Ishikawa (cell line): Measurements from ENCODE around the gene HLX.

Experiments
- CEBPB ChIP-seq: IDR thresholded peaks from 2 replicates; pipeline ENCODE4 v1.6.1; 2012
- EP300 ChIP-seq: IDR thresholded peaks from 2 replicates; pipeline ENCODE4 v1.6.1; 2012; ENCODE audit warnings: borderline replicate concordance
- FOXM1 ChIP-seq: IDR thresholded peaks from 2 replicates; pipeline ENCODE4 v1.6.1; 2012; ENCODE audit warnings: low read depth, borderline replicate concordance
- MAX ChIP-seq: IDR thresholded peaks from 2 replicates; pipeline ENCODE4 v1.6.1; 2012
- RAD21 ChIP-seq: IDR thresholded peaks from 2 replicates; pipeline ENCODE4 v1.6.1; 2012; ENCODE audit warnings: low read depth
- REST ChIP-seq: IDR thresholded peaks from 2 replicates; pipeline ENCODE4 v1.6.1; 2012; ENCODE audit warnings: low read depth, mild to moderate bottlenecking
- TEAD4 ChIP-seq: IDR thresholded peaks from 2 replicates; pipeline ENCODE4 v1.6.1; 2012
- YY1 ChIP-seq: IDR thresholded peaks from 2 replicates; pipeline ENCODE4 v1.6.1; 2012; ENCODE audit warnings: low read depth
- ZBTB7A ChIP-seq: IDR thresholded peaks from 2 replicates; pipeline ENCODE4 v1.6.1; 2012; ENCODE audit warnings: low read depth

- TF ChIP-seq YY1 (no peak), RAD21 (no peak), EP300 (no peak), MAX (no peak), REST (no peak), FOXM1 (no peak), ZBTB7A (no peak), TEAD4 (no peak), CEBPB (no peak)
Measured at GRCh38 chr1:220893701-220894024, 14.4 kb downstream of the HLX start.
